Breast epithelium (tissue), 4 donors: ENCODE results near the gene DMD. TPM values are rescaled to one million over a fixed set of nuclear protein-coding genes. Genes with fewer than 3 reads are reported as not detected.

Experiments used
- DNase-seq, 2 donors: peaks; one replicate each; pipeline ENCODE4 v3.0.0-alpha.2; 2019; ENCODE audit warnings: low spot score in 2 of 2
- H3K27ac ChIP-seq, 2 donors: fragments of 200-600 bp; sonication (generic) in 1 of 2; one replicate each; pipeline ENCODE4 v1.5.1; 2016 to 2019; ENCODE audit warnings: mild to moderate bottlenecking in 1 of 2
- H3K27me3 ChIP-seq, 2 donors: fragments of 200-600 bp; sonication (generic) in 1 of 2; one replicate each; pipeline versions ENCODE4 v1.5.1 to v1.6.0; 2017 to 2019; ENCODE audit warnings: control low read depth in 1 of 2, mild to moderate bottlenecking in 1 of 2
- H3K36me3 ChIP-seq: fragments of 200-600 bp; one replicate; pipeline ENCODE4 v1.5.1; 2019
- H3K4me1 ChIP-seq, 2 donors: fragments of 200-600 bp; sonication (generic); one replicate each; pipeline ENCODE4 v1.5.1; 2016 to 2019; ENCODE audit warnings: control low read depth in 1 of 2
- H3K4me3 ChIP-seq, 3 donors: fragments of 200-600 bp; sonication (generic); 1 replicate in 2 of 3; 2 replicates in 1 of 3; pipeline ENCODE4 v1.5.1; 2016 to 2019; ENCODE audit warnings: mild to moderate bottlenecking in 3 of 3, moderate library complexity in 2 of 3
- H3K9me3 ChIP-seq, 2 donors: fragments of 200-600 bp; sonication (generic) in 1 of 2; one replicate each; pipeline ENCODE4 v1.5.1; 2016 to 2019; ENCODE audit warnings: control low read depth in 1 of 2
- POLR2A ChIP-seq: fragments of 450-650 bp; IDR thresholded peaks from one replicate; pipeline ENCODE4 v1.6.1; 2016; ENCODE audit warnings: antibody characterized with exemption, mild to moderate bottlenecking, moderate library complexity
- POLR2AphosphoS5 ChIP-seq, 3 donors: sonication (generic); formaldehyde crosslinking; IDR thresholded peaks; one replicate each; pipeline ENCODE4 v1.6.1; 2017; ENCODE audit warnings: antibody characterized with exemption in 3 of 3
- intact Hi-C: fragments of 100-400 bp; cut with DNase I; formaldehyde crosslinking; loops from one replicate; pipeline ENCODE4 v1.15.1; 2023; ENCODE audit warnings: low total_unique reads
- total RNA-seq, 3 donors: library from RNA; depleted of rRNA; stranded (reverse); fragments of >200 nt; gene quantifications; one replicate each; pipeline ENCODE4 v1.1.0, GENCODE V29; 2016
- TF ChIP-seq, protein P1 (sequence below), 3 donors: fragments of 450-650 bp; IDR thresholded peaks; one replicate each; pipeline ENCODE4 v1.5.1; 2016 to 2017; ENCODE audit warnings: antibody characterized with exemption in 3 of 3, mild to moderate bottlenecking in 3 of 3, moderate library complexity in 3 of 3

The DMD gene
- total RNA-seq, 3 donors from 2014 or later, result 57.0 to 135 (median 65.2) TPM

DNA sequence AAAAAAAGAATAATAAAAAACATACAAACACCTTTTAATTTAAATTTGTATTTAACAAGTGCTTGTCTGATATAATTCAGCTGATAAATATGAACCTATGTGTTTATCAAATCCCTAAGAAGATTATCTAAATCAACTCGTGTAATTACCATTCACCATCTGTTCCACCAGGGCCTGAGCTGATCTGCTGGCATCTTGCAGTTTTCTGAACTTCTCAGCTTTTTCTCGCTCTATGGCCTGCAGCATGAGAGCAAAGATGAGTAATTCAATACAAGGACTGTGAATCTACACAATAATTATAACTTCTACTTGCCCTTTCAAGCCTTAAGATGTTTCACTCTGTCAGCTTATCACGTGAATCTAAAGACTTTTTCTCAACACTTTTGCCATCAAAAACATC lies 709.7 kb downstream of the DMD start:
- no peak for DNase-seq
- no peak for TF ChIP-seq POLR2A
- TF ChIP-seq POLR2AphosphoS5 (IDR thresholded peaks at IDR 0.05), result no peak
- TF ChIP-seq, protein P1, sequence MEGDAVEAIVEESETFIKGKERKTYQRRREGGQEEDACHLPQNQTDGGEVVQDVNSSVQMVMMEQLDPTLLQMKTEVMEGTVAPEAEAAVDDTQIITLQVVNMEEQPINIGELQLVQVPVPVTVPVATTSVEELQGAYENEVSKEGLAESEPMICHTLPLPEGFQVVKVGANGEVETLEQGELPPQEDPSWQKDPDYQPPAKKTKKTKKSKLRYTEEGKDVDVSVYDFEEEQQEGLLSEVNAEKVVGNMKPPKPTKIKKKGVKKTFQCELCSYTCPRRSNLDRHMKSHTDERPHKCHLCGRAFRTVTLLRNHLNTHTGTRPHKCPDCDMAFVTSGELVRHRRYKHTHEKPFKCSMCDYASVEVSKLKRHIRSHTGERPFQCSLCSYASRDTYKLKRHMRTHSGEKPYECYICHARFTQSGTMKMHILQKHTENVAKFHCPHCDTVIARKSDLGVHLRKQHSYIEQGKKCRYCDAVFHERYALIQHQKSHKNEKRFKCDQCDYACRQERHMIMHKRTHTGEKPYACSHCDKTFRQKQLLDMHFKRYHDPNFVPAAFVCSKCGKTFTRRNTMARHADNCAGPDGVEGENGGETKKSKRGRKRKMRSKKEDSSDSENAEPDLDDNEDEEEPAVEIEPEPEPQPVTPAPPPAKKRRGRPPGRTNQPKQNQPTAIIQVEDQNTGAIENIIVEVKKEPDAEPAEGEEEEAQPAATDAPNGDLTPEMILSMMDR (IDR thresholded peaks at IDR 0.05), result no peak
- Histone ChIP-seq H3K27ac (no peak overlapping the region), H3K4me3 (no peak overlapping the region), H3K4me1 (no peaks in the 10 kb centered on the region), H3K36me3 (no peaks in the 10 kb centered on the region), H3K9me3 (no peaks in the 10 kb centered on the region), H3K27me3 (peaks cover 0 to 12% of the 10 kb centered on the region in 2 donors)
- intact Hi-C loops, result no loop called here

- no peak for TF ChIP-seq POLR2A
- TF ChIP-seq, protein P1 (IDR thresholded peaks at IDR 0.05), result no peak
- Histone ChIP-seq H3K36me3 (no peaks in the 10 kb centered on the region), H3K9me3 (no peaks in the 10 kb centered on the region), H3K4me1 (no peaks in the 10 kb centered on the region), H3K4me3 (no peak overlapping the region), H3K27me3 (peaks cover 0 to 14% of the 10 kb centered on the region in 2 donors), H3K27ac (no peak overlapping the region)
- intact Hi-C loops, result no loop called here
- no peak for DNase-seq
Observed at GRCh38 chrX:32496671-32497070, 714.7 kb downstream of the DMD start.

DNA sequence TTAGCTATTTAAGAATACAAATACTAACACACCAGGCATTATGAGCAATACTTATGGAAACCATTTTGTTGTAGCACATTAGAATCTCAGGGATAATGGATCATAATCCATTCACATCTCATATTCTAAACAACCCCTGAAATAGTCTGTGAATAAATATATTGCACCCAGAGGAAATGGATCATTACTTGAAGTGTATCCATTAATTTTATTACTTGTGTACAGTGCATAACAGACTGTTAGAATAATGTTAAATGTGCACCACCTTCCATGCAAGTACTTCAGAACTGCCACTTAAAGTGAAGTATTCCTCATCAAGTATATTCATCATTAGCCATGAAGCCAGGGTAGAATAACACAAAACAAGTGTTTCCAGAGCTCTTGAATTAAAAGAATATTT lies 715.5 kb downstream of the DMD start:
- Histone ChIP-seq H3K4me3 (no peak overlapping the region), H3K27me3 (peaks cover 0 to 12% of the 10 kb centered on the region in 2 donors), H3K27ac (no peak overlapping the region), H3K9me3 (no peaks in the 10 kb centered on the region), H3K4me1 (no peaks in the 10 kb centered on the region), H3K36me3 (no peaks in the 10 kb centered on the region)
- DNase-seq, result no peak
- TF ChIP-seq POLR2A, result no peak
- TF ChIP-seq, protein P1 (IDR thresholded peaks at IDR 0.05), result no peak
- TF ChIP-seq POLR2AphosphoS5 (IDR thresholded peaks at IDR 0.05), result no peak
- intact Hi-C loops, result no loop called here

- H3K27ac ChIP-seq, result no peak overlapping the region
- H3K27me3 ChIP-seq, result no peaks in the 10 kb centered on the region
- TF ChIP-seq POLR2A (no peak), POLR2AphosphoS5 (IDR thresholded peaks at IDR 0.05) (no peak)
- TF ChIP-seq, protein P1 (IDR thresholded peaks at IDR 0.05), result no peak
- no peak overlapping the region for H3K4me3 ChIP-seq
- H3K9me3 ChIP-seq, result no peaks in the 10 kb centered on the region
- DNase-seq, result no peak
- no peaks in the 10 kb centered on the region for H3K36me3 ChIP-seq
- no peaks in the 10 kb centered on the region for H3K4me1 ChIP-seq
- intact Hi-C loops, result no loop called here
Observed at GRCh38 chrX:32489125-32489524, 722.2 kb downstream of the DMD start.

- H3K27me3 ChIP-seq, result peaks cover 0 to 7% of the 10 kb centered on the region in 2 donors
- intact Hi-C loops, result no loop called here
- TF ChIP-seq POLR2A, result no peak
- TF ChIP-seq, protein P1 (IDR thresholded peaks at IDR 0.05), result no peak
- H3K4me3 ChIP-seq, result no peak overlapping the region
- H3K36me3 ChIP-seq, result no peaks in the 10 kb centered on the region
- DNase-seq, result no peak
- no peaks in the 10 kb centered on the region for H3K4me1 ChIP-seq
- H3K27ac ChIP-seq, result no peak overlapping the region
- H3K9me3 ChIP-seq, result no peaks in the 10 kb centered on the region
Observed at GRCh38 chrX:32483534-32484136, 727.7 kb downstream of the DMD start.
